Esophagus squamous epithelium (tissue), 5 donors: Measurements from ENCODE around the gene CAMK2D. TPM values are rescaled to one million over a fixed set of nuclear protein-coding genes. Genes with fewer than 3 reads are reported as not detected.

Source experiments
- DNase-seq: peaks from one replicate; lab custom pipeline; 2025; lab: John Stamatoyannopoulos, UW
- H3K27ac ChIP-seq, 4 donors: fragments of 200-600 bp; sonication (generic); one replicate each; pipeline ENCODE4 v1.5.1; 2016 to 2019; ENCODE audit warnings: mild to moderate bottlenecking in 1 of 4
- H3K27me3 ChIP-seq, 4 donors: fragments of 200-600 bp; sonication (generic); 1 replicate in 3 of 4; 2 replicates in 1 of 4; pipeline versions ENCODE4 v1.5.1 to v1.6.0; 2017 to 2021; ENCODE audit warnings: antibody characterized with exemption in 1 of 4
- H3K36me3 ChIP-seq, 3 donors: fragments of 200-600 bp; sonication (generic); one replicate each; pipeline ENCODE4 v1.5.1; 2016 to 2019
- H3K4me1 ChIP-seq, 3 donors: fragments of 200-600 bp; sonication (generic); one replicate each; pipeline ENCODE4 v1.5.1; 2017 to 2019
- H3K4me3 ChIP-seq, 4 donors: fragments of 200-600 bp; sonication (generic); 1 replicate in 3 of 4; 2 replicates in 1 of 4; pipeline ENCODE4 v1.5.1; 2016 to 2019; ENCODE audit warnings: mild to moderate bottlenecking in 2 of 4, moderate library complexity in 1 of 4
- H3K9me3 ChIP-seq, 3 donors: fragments of 200-600 bp; sonication (generic); one replicate each; pipeline ENCODE4 v1.5.1; 2016 to 2019
- POLR2A ChIP-seq, 4 donors: fragments of 450-650 bp; IDR thresholded peaks; one replicate each; pipeline ENCODE4 v1.6.1; 2017; ENCODE audit warnings: antibody characterized with exemption in 4 of 4, mild to moderate bottlenecking in 4 of 4, moderate library complexity in 3 of 4
- WGBS, 2 donors: methylation state at CpG; one replicate each; pipeline ENCODE4 v1.1.5; 2018; 5-methylcytosine and 5-hydroxymethylcytosine counted together
- intact Hi-C: fragments of 100-400 bp; cut with DNase I; formaldehyde crosslinking; loops from one replicate; pipeline ENCODE4 v1.15.0; 2022
- total RNA-seq, 4 donors: library from RNA; depleted of rRNA; stranded (reverse); fragments of >200 nt; gene quantifications; one replicate each; pipeline ENCODE4 v1.1.0, GENCODE V29; 2016
- TF ChIP-seq, protein P1 (sequence below), 6 experiments: fragments of 450-650 bp in 4 of 6; fragments of 200-600 bp in 2 of 6; sonication (generic) in 2 of 6; IDR thresholded peaks; one replicate each; pipeline ENCODE4 v1.5.1; 2016 to 2019; ENCODE audit warnings: antibody characterized with exemption in 6 of 6, mild to moderate bottlenecking in 4 of 6, moderate library complexity in 4 of 6
- donor health status: DM: yes; HTN: yes; CAD: no.

CAMK2D gene
- total RNA-seq, 4 donors from 2014 or later = 30.7 to 47.7 (median 38.2) TPM

DNA sequence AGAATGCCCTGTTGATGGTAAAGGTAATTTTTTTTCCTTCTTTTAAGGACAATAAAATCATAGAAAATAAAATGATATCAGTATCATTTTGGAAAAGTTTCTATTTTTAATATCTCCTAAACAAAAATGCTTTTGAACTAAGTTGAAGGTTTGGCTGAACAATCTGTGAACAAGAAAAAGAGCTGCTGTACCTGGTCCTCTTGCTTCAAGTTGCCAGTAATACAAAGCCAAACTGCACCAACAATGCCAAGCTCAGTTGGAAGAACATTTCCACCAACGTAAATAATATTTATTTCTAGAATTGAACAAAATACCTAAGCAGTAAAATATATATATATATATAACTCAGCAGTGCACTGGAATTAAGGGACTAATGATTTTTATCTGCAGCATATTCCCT, 132.8 kb downstream of the CAMK2D start:
- intact Hi-C loops = no loop called here
- Histone ChIP-seq H3K27ac (no peak overlapping the region), H3K36me3 (no peaks in the 10 kb centered on the region), H3K27me3 (no peaks in the 10 kb centered on the region), H3K4me1 (peaks cover 0 to 3% (median 0%) of the 10 kb centered on the region in 3 donors), H3K9me3 (no peaks in the 10 kb centered on the region), H3K4me3 (no peak overlapping the region)
- no peak for DNase-seq
- TF ChIP-seq POLR2A (IDR thresholded peaks at IDR 0.05) = no peak
- TF ChIP-seq, protein P1, sequence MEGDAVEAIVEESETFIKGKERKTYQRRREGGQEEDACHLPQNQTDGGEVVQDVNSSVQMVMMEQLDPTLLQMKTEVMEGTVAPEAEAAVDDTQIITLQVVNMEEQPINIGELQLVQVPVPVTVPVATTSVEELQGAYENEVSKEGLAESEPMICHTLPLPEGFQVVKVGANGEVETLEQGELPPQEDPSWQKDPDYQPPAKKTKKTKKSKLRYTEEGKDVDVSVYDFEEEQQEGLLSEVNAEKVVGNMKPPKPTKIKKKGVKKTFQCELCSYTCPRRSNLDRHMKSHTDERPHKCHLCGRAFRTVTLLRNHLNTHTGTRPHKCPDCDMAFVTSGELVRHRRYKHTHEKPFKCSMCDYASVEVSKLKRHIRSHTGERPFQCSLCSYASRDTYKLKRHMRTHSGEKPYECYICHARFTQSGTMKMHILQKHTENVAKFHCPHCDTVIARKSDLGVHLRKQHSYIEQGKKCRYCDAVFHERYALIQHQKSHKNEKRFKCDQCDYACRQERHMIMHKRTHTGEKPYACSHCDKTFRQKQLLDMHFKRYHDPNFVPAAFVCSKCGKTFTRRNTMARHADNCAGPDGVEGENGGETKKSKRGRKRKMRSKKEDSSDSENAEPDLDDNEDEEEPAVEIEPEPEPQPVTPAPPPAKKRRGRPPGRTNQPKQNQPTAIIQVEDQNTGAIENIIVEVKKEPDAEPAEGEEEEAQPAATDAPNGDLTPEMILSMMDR (IDR thresholded peaks at IDR 0.05) = no peak
- WGBS, 2 donors = 66 to 89% methylated on average over 1 of the region's 1 CpG

DNA sequence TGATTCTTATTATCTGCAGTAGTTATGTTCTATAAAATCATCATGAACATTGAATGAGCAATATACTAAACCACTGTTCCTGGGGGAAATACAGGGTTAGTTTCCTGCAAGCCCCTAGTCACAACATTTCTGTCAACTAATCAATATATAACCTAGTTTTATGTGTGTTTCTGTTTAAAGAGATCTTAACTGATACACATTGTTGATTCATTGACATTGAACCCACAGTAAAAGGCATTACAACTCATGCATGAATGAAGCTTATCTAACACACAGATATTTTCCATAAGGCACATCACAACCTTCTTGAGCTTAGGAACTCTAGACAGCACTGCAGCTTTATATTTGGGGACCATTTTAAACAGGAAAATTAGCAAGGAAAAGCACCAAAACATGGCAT, 134.2 kb downstream of the CAMK2D start:
- DNase-seq = no peak
- no peak for TF ChIP-seq POLR2A (IDR thresholded peaks at IDR 0.05)
- TF ChIP-seq, protein P1 (IDR thresholded peaks at IDR 0.05) = no peak
- Histone ChIP-seq H3K4me1 (peaks cover 0 to 3% (median 0%) of the 10 kb centered on the region in 3 donors), H3K27ac (no peak overlapping the region), H3K27me3 (no peaks in the 10 kb centered on the region), H3K9me3 (no peaks in the 10 kb centered on the region), H3K4me3 (no peak overlapping the region), H3K36me3 (no peaks in the 10 kb centered on the region)
- intact Hi-C loops = no loop called here

DNA sequence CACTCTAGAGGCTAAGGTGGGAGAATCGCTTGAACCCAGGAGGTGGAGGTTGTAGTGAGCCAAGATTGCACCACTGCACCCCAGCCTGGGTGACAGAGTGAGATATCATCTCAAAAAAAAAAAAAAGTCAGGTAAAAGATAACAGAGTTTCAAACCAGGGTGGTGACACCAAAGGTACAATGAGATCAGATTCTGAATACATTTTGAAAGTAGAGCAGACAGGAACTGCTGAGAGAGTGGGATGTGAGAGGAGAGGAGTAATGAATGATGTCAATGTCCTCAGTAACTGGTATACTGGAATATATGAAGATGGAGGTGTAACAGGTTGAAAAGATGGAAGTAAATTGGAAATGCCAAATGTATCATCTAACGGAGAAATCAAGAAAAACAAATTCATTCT, 135.6 kb downstream of the CAMK2D start:
- intact Hi-C loops = no loop called here
- Histone ChIP-seq H3K36me3 (no peaks in the 10 kb centered on the region), H3K9me3 (no peaks in the 10 kb centered on the region), H3K27me3 (no peaks in the 10 kb centered on the region), H3K4me1 (peaks cover 0 to 3% (median 0%) of the 10 kb centered on the region in 3 donors), H3K4me3 (no peak overlapping the region), H3K27ac (no peak overlapping the region)
- DNase-seq = no peak
- TF ChIP-seq POLR2A (IDR thresholded peaks at IDR 0.05) = no peak
- TF ChIP-seq, protein P1 (IDR thresholded peaks at IDR 0.05) = no peak
- 91 to 93% methylated on average over 2 of the region's 2 CpGs for WGBS, 2 donors

DNA sequence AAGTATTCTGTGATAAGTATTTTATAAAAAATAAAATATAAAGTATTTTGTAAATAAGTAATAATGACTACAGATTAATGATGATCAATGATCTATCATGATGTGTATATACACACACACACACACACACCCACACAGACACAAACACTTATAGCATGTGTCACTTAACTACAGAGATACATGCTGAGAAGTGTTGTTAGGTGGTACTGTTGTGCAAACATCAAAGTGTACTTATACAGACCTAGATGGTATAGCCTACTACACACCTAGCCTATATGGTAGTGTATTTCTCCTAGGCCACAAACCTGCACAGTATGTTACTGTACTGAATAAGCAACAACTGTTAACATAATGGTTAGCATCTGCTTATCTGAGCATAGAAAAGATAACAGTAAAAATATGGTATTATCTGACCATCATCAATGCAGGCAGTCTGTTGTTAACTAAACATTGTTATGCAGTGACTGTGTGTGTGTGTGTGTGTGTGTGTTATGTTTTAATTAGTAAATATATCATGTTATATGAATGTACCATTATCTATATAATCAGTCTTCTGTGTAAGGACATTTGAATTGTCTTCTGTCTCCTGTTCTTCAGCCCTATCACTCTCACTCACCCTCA, 138.2 kb downstream of the CAMK2D start:
- no peak for DNase-seq
- H3K27ac ChIP-seq = no peak overlapping the region
- TF ChIP-seq, protein P1 (IDR thresholded peaks at IDR 0.05) = no peak
- TF ChIP-seq POLR2A (IDR thresholded peaks at IDR 0.05) = no peak
- no peaks in the 10 kb centered on the region for H3K9me3 ChIP-seq
- intact Hi-C loops = no loop called here
- no peaks in the 10 kb centered on the region for H3K27me3 ChIP-seq
- H3K4me3 ChIP-seq = no peak overlapping the region
- peaks cover 0 to 9% (median 0%) of the 10 kb centered on the region in 3 donors for H3K4me1 ChIP-seq
- no peaks in the 10 kb centered on the region for H3K36me3 ChIP-seq

- H3K27ac ChIP-seq = no peak overlapping the region
- WGBS, 2 donors = 84 to 94% methylated on average over 2 of the region's 2 CpGs
Measured at GRCh38 chr4:113621633-113622032, 139.9 kb downstream of the CAMK2D start.

More at GRCh38 chr4:113621633-113622032, 139.9 kb downstream of the CAMK2D start:
- Histone ChIP-seq H3K27me3 (no peaks in the 10 kb centered on the region), H3K36me3 (no peaks in the 10 kb centered on the region), H3K4me3 (no peak overlapping the region), H3K4me1 (peaks cover 0 to 8% (median 0%) of the 10 kb centered on the region in 3 donors), H3K9me3 (no peaks in the 10 kb centered on the region)
- no peak for DNase-seq
- intact Hi-C loops = no loop called here
- TF ChIP-seq, protein P1 (IDR thresholded peaks at IDR 0.05) = no peak
- no peak for TF ChIP-seq POLR2A (IDR thresholded peaks at IDR 0.05)
